SK-N-SH treated with all-trans-retinoic acid at 6 μM for 48 hours (cell line): ENCODE results near the gene TPH1.

ENCODE experiments used
- BACH2 ChIP-seq: fragments of 250-450 bp; sonication (Bioruptor Pico); IDR thresholded peaks from 2 replicates; pipeline ENCODE4 v1.9.0; 2021; ENCODE audit warnings: mild to moderate bottlenecking, borderline replicate concordance
- CSDC2 ChIP-seq: fragments of 250-450 bp; sonication (Bioruptor Pico); IDR thresholded peaks from 2 replicates; pipeline ENCODE4 v1.5.0; 2020; ENCODE audit warnings: mild to moderate bottlenecking, moderate library complexity
- OSR1 ChIP-seq: fragments of 250-450 bp; sonication (Bioruptor Pico); IDR thresholded peaks from 2 replicates; pipeline ENCODE4 v1.8.0; 2022; ENCODE audit warnings: moderate library complexity, mild to moderate bottlenecking, inconsistent platforms
- RARB ChIP-seq: fragments of 250-450 bp; sonication (Bioruptor Pico); IDR thresholded peaks from 2 replicates; pipeline ENCODE4 v1.8.0; 2021; ENCODE audit warnings: mild to moderate bottlenecking, moderate library complexity
- SNAI2 ChIP-seq: fragments of 250-450 bp; sonication (Bioruptor Pico); IDR thresholded peaks from 2 replicates; pipeline ENCODE4 v1.5.0; 2020; ENCODE audit warnings: mild to moderate bottlenecking, moderate library complexity
- TCF4 ChIP-seq: fragments of 250-450 bp; sonication (Bioruptor Pico); IDR thresholded peaks from 2 replicates; pipeline ENCODE4 v1.8.0; 2021; ENCODE audit warnings: mild to moderate bottlenecking, moderate library complexity, borderline replicate concordance
- TOX ChIP-seq: fragments of 250-450 bp; sonication (Bioruptor Pico); IDR thresholded peaks from 2 replicates; pipeline ENCODE4 v1.8.0; 2021; ENCODE audit warnings: mild to moderate bottlenecking, moderate library complexity, borderline replicate concordance
- ZFP3 ChIP-seq: fragments of 250-450 bp; sonication (Bioruptor Pico); IDR thresholded peaks from 2 replicates; pipeline ENCODE4 v1.5.0; 2020; ENCODE audit warnings: mild to moderate bottlenecking, moderate library complexity
- ZFP30 ChIP-seq: fragments of 450-650 bp; formaldehyde crosslinking; IDR thresholded peaks from 2 replicates; pipeline ENCODE4 v1.5.0; 2022; ENCODE audit warnings: mild to moderate bottlenecking, moderate library complexity
- ZNF70 ChIP-seq: fragments of 450-650 bp; formaldehyde crosslinking; IDR thresholded peaks from 2 replicates; pipeline ENCODE4 v1.5.0; 2020; ENCODE audit warnings: mild to moderate bottlenecking, moderate library complexity
- TF ChIP-seq, protein P1 (sequence below): fragments of 250-450 bp; sonication (Bioruptor Pico); IDR thresholded peaks from 2 replicates; pipeline ENCODE4 v1.5.1; 2021; ENCODE audit warnings: mild to moderate bottlenecking, moderate library complexity
- TF ChIP-seq, protein P2 (sequence below): fragments of 250-450 bp; sonication (Bioruptor Pico); IDR thresholded peaks from 2 replicates; pipeline ENCODE4 v1.8.0; 2020; ENCODE audit warnings: mild to moderate bottlenecking, moderate library complexity, borderline replicate concordance

DNA sequence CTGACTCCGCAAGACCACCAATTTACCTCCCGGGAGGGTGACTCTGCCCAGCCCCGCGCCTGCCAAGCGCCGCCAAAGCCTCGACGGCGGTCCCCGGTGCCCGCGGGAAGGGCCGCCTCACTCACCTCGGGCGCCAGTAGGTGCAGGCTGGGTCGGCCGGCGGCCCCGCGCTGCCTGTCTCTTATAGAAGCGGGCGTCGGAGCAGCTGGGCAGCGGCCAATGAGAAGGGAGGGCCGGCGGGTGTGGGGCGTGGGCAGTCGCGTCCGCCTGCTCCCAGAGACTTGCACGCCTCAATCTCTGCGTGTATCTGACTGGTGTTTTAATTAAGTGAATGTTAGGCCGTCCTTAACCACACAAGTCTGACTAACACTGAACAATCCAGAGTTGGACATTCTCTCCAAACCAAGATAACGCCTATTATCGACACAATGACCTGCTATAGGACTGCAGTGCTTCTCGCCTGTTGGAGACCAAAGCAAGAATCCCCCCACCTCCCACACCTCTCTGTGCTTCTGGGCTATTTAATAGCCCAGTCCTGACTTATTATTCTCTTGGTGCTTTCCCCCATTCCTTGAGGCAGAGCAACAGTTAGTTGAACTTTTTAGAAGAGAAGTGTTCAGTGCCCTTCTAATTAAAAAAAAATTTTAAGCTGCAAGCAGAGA lies at the start of gene TPH1:
- TF ChIP-seq ZFP3 (CRISPR knock-in tag), result no peak
- no peak for TF ChIP-seq CSDC2 (CRISPR knock-in tag)
- TF ChIP-seq, protein P1, sequence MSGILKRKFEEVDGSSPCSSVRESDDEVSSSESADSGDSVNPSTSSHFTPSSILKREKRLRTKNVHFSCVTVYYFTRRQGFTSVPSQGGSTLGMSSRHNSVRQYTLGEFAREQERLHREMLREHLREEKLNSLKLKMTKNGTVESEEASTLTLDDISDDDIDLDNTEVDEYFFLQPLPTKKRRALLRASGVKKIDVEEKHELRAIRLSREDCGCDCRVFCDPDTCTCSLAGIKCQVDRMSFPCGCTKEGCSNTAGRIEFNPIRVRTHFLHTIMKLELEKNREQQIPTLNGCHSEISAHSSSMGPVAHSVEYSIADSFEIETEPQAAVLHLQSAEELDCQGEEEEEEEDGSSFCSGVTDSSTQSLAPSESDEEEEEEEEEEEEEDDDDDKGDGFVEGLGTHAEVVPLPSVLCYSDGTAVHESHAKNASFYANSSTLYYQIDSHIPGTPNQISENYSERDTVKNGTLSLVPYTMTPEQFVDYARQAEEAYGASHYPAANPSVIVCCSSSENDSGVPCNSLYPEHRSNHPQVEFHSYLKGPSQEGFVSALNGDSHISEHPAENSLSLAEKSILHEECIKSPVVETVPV (CRISPR knock-in tag), result no peak
- no peak for TF ChIP-seq ZNF70 (CRISPR knock-in tag)
- no peak for TF ChIP-seq SNAI2 (CRISPR knock-in tag)
- TF ChIP-seq, protein P2, sequence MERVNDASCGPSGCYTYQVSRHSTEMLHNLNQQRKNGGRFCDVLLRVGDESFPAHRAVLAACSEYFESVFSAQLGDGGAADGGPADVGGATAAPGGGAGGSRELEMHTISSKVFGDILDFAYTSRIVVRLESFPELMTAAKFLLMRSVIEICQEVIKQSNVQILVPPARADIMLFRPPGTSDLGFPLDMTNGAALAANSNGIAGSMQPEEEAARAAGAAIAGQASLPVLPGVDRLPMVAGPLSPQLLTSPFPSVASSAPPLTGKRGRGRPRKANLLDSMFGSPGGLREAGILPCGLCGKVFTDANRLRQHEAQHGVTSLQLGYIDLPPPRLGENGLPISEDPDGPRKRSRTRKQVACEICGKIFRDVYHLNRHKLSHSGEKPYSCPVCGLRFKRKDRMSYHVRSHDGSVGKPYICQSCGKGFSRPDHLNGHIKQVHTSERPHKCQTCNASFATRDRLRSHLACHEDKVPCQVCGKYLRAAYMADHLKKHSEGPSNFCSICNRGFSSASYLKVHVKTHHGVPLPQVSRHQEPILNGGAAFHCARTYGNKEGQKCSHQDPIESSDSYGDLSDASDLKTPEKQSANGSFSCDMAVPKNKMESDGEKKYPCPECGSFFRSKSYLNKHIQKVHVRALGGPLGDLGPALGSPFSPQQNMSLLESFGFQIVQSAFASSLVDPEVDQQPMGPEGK, result no peak
- no peak for TF ChIP-seq BACH2 (CRISPR knock-in tag)
- no peak for TF ChIP-seq ZFP30 (CRISPR knock-in tag)
- no peak for TF ChIP-seq RARB
- no peak for TF ChIP-seq OSR1 (CRISPR knock-in tag)
- TF ChIP-seq TCF4 (CRISPR knock-in tag), result no peak
- TF ChIP-seq TOX, result no peak
